Liver (tissue), 3 donors: ENCODE results near the gene LEMD2.

Experiments used
- RAD21 ChIP-seq, 2 donors: IDR thresholded peaks; 2 replicates each; pipeline ENCODE4 v1.6.1; 2016; ENCODE audit warnings: antibody characterized with exemption in 2 of 2, mild to moderate bottlenecking in 2 of 2
- YY1 ChIP-seq: IDR thresholded peaks from 2 replicates; pipeline ENCODE4 v1.6.1; 2016; ENCODE audit warnings: antibody characterized with exemption, mild to moderate bottlenecking
- ZBTB33 ChIP-seq: IDR thresholded peaks from 2 replicates; pipeline ENCODE4 v1.6.1; 2016; ENCODE audit warnings: antibody characterized with exemption
- TF ChIP-seq, protein P1 (sequence below): fragments of 150-350 bp; IDR thresholded peaks from 2 replicates; pipeline ENCODE4 v1.5.1; 2017; ENCODE audit warnings: improper control_type of control experiment, low read depth, low read length; ENCODE audit not compliant: missing input control
- donor health status: healthy.
- donor health status: healthy.

GRCh38 chr6:33802186-33802958 lies 13.4 kb upstream of the LEMD2 start:
- TF ChIP-seq, protein P1, sequence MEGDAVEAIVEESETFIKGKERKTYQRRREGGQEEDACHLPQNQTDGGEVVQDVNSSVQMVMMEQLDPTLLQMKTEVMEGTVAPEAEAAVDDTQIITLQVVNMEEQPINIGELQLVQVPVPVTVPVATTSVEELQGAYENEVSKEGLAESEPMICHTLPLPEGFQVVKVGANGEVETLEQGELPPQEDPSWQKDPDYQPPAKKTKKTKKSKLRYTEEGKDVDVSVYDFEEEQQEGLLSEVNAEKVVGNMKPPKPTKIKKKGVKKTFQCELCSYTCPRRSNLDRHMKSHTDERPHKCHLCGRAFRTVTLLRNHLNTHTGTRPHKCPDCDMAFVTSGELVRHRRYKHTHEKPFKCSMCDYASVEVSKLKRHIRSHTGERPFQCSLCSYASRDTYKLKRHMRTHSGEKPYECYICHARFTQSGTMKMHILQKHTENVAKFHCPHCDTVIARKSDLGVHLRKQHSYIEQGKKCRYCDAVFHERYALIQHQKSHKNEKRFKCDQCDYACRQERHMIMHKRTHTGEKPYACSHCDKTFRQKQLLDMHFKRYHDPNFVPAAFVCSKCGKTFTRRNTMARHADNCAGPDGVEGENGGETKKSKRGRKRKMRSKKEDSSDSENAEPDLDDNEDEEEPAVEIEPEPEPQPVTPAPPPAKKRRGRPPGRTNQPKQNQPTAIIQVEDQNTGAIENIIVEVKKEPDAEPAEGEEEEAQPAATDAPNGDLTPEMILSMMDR, result no peak
- TF ChIP-seq RAD21 (IDR thresholded peaks at IDR 0.05) (no peak), YY1 (no peak), ZBTB33 (no peak)
